Dendritic cell treated with granulocyte-macrophage colony-stimulating factor and Interleukin-4, amounts not matched to agents 40 ng/mL and 50 ng/mL, for 4 days (primary cell): Measurements from ENCODE around the gene TMEM161B.
"Not testable (repeated sequence)": the region's sequence is repeated elsewhere in the genome, so short reads cannot be mapped to it uniquely, and the experiment has no call there.

Experiments used
- H3K27ac Mint-ChIP-seq: one replicate; pipeline ENCODE4 v1.8.0; 2022; ENCODE audit warnings: mild to moderate bottlenecking, mixed read lengths
- H3K27me3 Mint-ChIP-seq: one replicate; pipeline ENCODE4 v1.8.0; 2022; ENCODE audit warnings: mild to moderate bottlenecking, mixed read lengths
- H3K36me3 Mint-ChIP-seq: one replicate; pipeline ENCODE4 v1.8.0; 2022; ENCODE audit warnings: low read depth, mixed read lengths
- H3K4me1 Mint-ChIP-seq: one replicate; pipeline ENCODE4 v1.8.0; 2022; ENCODE audit warnings: low read depth, mixed read lengths
- H3K4me3 Mint-ChIP-seq: one replicate; pipeline ENCODE4 v1.8.0; 2022; ENCODE audit warnings: mild to moderate bottlenecking, moderate library complexity, mixed read lengths
- H3K9me3 Mint-ChIP-seq: one replicate; pipeline ENCODE4 v1.8.0; 2022; ENCODE audit warnings: mixed read lengths
- intact Hi-C: fragments of 100-400 bp; cut with micrococcal nuclease; formaldehyde crosslinking; loops from one replicate; pipeline ENCODE4 v1.15.0; 2022

TMEM161B gene

GRCh38 chr5:88263349-88263748, 5.3 kb downstream of the TMEM161B start:
- intact Hi-C loops: loop anchor here (10.0 kb wide), 1 partner anchor 411 kb away; no protein-coding TSS in a partner anchor
- Mint-ChIP-seq H3K27ac (no peak overlapping the region), H3K4me1 (peaks cover 10% of the 10 kb centered on the region)

GRCh38 chr5:88262116-88262515, 6.5 kb downstream of the TMEM161B start:
- Mint-ChIP-seq H3K9me3 (no peaks in the 10 kb centered on the region), H3K4me3 (no peak overlapping the region), H3K4me1 (no peaks in the 10 kb centered on the region), H3K27me3 (no peaks in the 10 kb centered on the region), H3K27ac (no peak overlapping the region), H3K36me3 (peaks cover 29% of the 10 kb centered on the region)
- intact Hi-C loops: loop anchor here (10.0 kb wide), 1 partner anchor 413 kb away; no protein-coding TSS in a partner anchor

More at GRCh38 chr5:88263349-88263748, 5.3 kb downstream of the TMEM161B start:
- no peak overlapping the region for H3K4me3 Mint-ChIP-seq
- H3K36me3 Mint-ChIP-seq: peaks cover 32% of the 10 kb centered on the region
- H3K9me3 Mint-ChIP-seq: no peaks in the 10 kb centered on the region
- H3K27me3 Mint-ChIP-seq: no peaks in the 10 kb centered on the region

GRCh38 chr5:88258636-88259035, 10.0 kb downstream of the TMEM161B start:
- Mint-ChIP-seq H3K4me3 (no peak overlapping the region), H3K36me3 (peaks cover 13% of the 10 kb centered on the region), H3K27ac (no peak overlapping the region), H3K27me3 (no peaks in the 10 kb centered on the region), H3K4me1 (no peaks in the 10 kb centered on the region), H3K9me3 (no peaks in the 10 kb centered on the region)
- intact Hi-C loops: no loop called here

- Mint-ChIP-seq H3K4me3 (no peak overlapping the region), H3K9me3 (no peaks in the 10 kb centered on the region), H3K4me1 (no peaks in the 10 kb centered on the region), H3K27ac (no peak overlapping the region), H3K36me3 (peaks cover 17% of the 10 kb centered on the region), H3K27me3 (no peaks in the 10 kb centered on the region)
- intact Hi-C loops: no loop called here
Observed at GRCh38 chr5:88256872-88257271, 11.8 kb downstream of the TMEM161B start.

- H3K27me3 Mint-ChIP-seq: no peaks in the 10 kb centered on the region
- no peak overlapping the region for H3K4me3 Mint-ChIP-seq
- intact Hi-C loops: no loop called here
- no peaks in the 10 kb centered on the region for H3K9me3 Mint-ChIP-seq
- H3K4me1 Mint-ChIP-seq: no peaks in the 10 kb centered on the region
- no peak overlapping the region for H3K27ac Mint-ChIP-seq
- peaks cover 12% of the 10 kb centered on the region for H3K36me3 Mint-ChIP-seq
Observed at GRCh38 chr5:88256037-88256436, 12.6 kb downstream of the TMEM161B start.

GRCh38 chr5:88254320-88254719, 14.3 kb downstream of the TMEM161B start:
- Mint-ChIP-seq H3K4me3 (no peak overlapping the region), H3K27me3 (no peaks in the 10 kb centered on the region), H3K36me3 (peaks cover 12% of the 10 kb centered on the region)

GRCh38 chr5:88251048-88251711, 17.5 kb downstream of the TMEM161B start:
- Mint-ChIP-seq H3K27me3 (no peaks in the 10 kb centered on the region), H3K9me3 (no peaks in the 10 kb centered on the region), H3K4me1 (peaks cover 4% of the 10 kb centered on the region), H3K36me3 (peaks cover 16% of the 10 kb centered on the region), H3K27ac (no peak overlapping the region), H3K4me3 (no peak overlapping the region)
- intact Hi-C loops: no loop called here

More at GRCh38 chr5:88254320-88254719, 14.3 kb downstream of the TMEM161B start:
- H3K9me3 Mint-ChIP-seq: no peaks in the 10 kb centered on the region
- intact Hi-C loops: no loop called here
- peaks cover 4% of the 10 kb centered on the region for H3K4me1 Mint-ChIP-seq
- no peak overlapping the region for H3K27ac Mint-ChIP-seq

GRCh38 chr5:88250010-88250409, 18.6 kb downstream of the TMEM161B start:
- Mint-ChIP-seq H3K9me3 (no peaks in the 10 kb centered on the region), H3K4me3 (no peak overlapping the region), H3K4me1 (peaks cover 4% of the 10 kb centered on the region), H3K27ac (no peak overlapping the region), H3K36me3 (peaks cover 15% of the 10 kb centered on the region), H3K27me3 (no peaks in the 10 kb centered on the region)
- intact Hi-C loops: no loop called here

- Mint-ChIP-seq H3K27ac (no peak overlapping the region), H3K9me3 (no peaks in the 10 kb centered on the region), H3K36me3 (peaks cover 10% of the 10 kb centered on the region), H3K27me3 (no peaks in the 10 kb centered on the region), H3K4me1 (peaks cover 4% of the 10 kb centered on the region), H3K4me3 (no peak overlapping the region)
- intact Hi-C loops: no loop called here
Observed at GRCh38 chr5:88248743-88249540, 19.7 kb downstream of the TMEM161B start.

GRCh38 chr5:88248094-88248493, 20.6 kb downstream of the TMEM161B start:
- H3K27me3 Mint-ChIP-seq: no peaks in the 10 kb centered on the region
- no peaks in the 10 kb centered on the region for H3K9me3 Mint-ChIP-seq
- intact Hi-C loops: no loop called here
- H3K36me3 Mint-ChIP-seq: peaks cover 4% of the 10 kb centered on the region
- H3K4me1 Mint-ChIP-seq: peaks cover 4% of the 10 kb centered on the region
- H3K27ac Mint-ChIP-seq: no peak overlapping the region
- no peak overlapping the region for H3K4me3 Mint-ChIP-seq

- intact Hi-C loops: no loop called here
- Mint-ChIP-seq H3K4me1 (peaks cover 12% of the 10 kb centered on the region), H3K27ac (no peak overlapping the region)
Observed at GRCh38 chr5:88245893-88246244, 22.8 kb downstream of the TMEM161B start.

GRCh38 chr5:88245241-88245892, 23.3 kb downstream of the TMEM161B start:
- H3K27ac Mint-ChIP-seq: no peak overlapping the region
- H3K4me1 Mint-ChIP-seq: peaks cover 11% of the 10 kb centered on the region
- H3K27me3 Mint-ChIP-seq: no peaks in the 10 kb centered on the region
- peaks cover 4% of the 10 kb centered on the region for H3K36me3 Mint-ChIP-seq
- intact Hi-C loops: no loop called here
- no peaks in the 10 kb centered on the region for H3K9me3 Mint-ChIP-seq
- no peak overlapping the region for H3K4me3 Mint-ChIP-seq

More at GRCh38 chr5:88245893-88246244, 22.8 kb downstream of the TMEM161B start:
- Mint-ChIP-seq H3K36me3 (peaks cover 4% of the 10 kb centered on the region), H3K4me3 (no peak overlapping the region), H3K27me3 (no peaks in the 10 kb centered on the region), H3K9me3 (no peaks in the 10 kb centered on the region)

GRCh38 chr5:88244686-88245085, 24.0 kb downstream of the TMEM161B start:
- H3K36me3 Mint-ChIP-seq: peaks cover 4% of the 10 kb centered on the region
- H3K9me3 Mint-ChIP-seq: no peaks in the 10 kb centered on the region
- no peaks in the 10 kb centered on the region for H3K27me3 Mint-ChIP-seq
- H3K27ac Mint-ChIP-seq: no peak overlapping the region
- H3K4me3 Mint-ChIP-seq: no peak overlapping the region
- intact Hi-C loops: no loop called here
- H3K4me1 Mint-ChIP-seq: peaks cover 8% of the 10 kb centered on the region

GRCh38 chr5:88243493-88243892, 25.2 kb downstream of the TMEM161B start:
- H3K9me3 Mint-ChIP-seq, H3K27ac Mint-ChIP-seq, intact Hi-C loops, H3K36me3 Mint-ChIP-seq, H3K4me1 Mint-ChIP-seq, H3K4me3 Mint-ChIP-seq, H3K27me3 Mint-ChIP-seq: not testable (repeated sequence)
